Stimulated activated CD4-positive, alpha-beta T cell treated with anti-CD3 and anti-CD28 coated beads, Interleukin-12 subunit alpha, Interleukin-12 subunit beta, amount 100 ng/mL, for 48 hours (primary cell): ENCODE results near the gene COMP.

ENCODE experiments used
- DNase-seq, 3 donors: peaks; one replicate each; pipeline ENCODE4 v3.0.0-alpha.2; 2020; ENCODE audit warnings: low read depth in 2 of 3, low spot score in 1 of 3

COMP gene

DNA sequence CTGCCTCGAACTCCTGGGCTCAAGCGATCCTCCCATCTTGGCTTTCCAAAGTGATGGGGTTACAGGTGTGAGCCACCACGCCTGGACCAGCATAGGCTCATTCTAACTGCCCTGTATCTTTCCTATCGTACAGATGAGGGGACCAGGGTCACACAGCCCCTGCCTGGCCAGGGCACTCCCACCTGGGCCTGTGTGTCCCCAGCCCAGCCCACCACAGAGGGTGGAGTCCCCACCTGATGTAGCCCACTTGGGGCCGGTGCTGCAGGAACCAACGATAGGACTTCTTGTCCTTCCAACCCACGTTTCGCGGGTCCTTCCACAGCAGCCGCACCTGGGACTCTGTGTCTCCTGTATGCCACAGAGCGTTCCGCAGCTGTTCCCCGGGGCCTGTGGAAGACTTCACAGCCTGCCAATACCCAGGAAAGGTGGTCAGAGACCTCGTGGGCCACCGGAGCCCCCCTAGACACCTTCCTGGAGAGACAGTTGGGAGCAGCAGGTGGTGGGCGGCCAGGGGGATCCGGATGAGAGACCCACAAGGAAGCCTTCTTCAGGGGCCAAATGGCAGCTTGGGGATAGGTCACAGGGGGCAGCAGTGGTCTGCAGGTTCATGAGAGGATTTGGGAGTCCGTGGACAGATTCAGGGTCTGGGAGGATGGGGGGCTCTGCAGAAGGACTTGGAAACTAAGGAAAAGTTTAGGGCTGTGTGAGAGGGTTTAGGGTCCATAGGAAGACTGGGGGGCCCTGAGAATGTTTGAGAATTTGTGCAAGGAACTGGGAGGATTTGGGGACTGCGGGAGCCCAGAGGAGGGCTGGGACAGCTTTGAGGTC lies 6.9 kb downstream of the COMP start:
- DNase-seq = no peak

DNA sequence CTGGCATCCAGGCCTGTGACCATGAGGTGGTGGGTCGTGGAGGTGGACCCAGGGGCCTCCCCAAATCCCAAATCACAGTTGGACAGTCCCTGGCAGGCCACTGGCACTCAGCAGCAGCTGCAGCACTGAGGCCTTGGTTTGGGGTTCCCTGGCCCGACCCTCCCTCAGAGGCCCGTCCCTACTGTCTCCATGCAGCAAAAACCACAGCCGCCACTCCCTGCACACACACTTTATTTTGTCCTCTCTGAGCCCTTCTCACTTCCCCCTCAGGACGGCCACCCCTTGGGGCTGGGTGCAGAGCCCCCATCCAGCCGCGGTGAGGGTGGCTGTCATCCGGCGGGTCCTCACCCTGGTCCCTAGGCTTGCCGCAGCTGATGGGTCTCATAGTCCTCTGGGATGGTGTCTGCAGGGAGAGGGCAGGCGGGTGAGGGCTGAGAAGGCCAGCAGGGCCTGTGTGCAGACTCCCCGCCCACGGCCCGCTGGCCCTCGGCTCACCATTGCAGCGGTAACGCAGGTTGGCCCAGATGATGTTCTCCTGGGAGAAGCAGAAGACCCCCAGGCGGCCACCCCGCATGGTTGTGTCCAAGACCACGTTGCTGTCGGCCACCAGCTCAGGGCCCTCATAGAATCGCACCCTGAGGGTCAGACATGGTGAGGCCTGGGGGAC lies 8.4 kb downstream of the COMP start:
- DNase-seq = no peak

DNA sequence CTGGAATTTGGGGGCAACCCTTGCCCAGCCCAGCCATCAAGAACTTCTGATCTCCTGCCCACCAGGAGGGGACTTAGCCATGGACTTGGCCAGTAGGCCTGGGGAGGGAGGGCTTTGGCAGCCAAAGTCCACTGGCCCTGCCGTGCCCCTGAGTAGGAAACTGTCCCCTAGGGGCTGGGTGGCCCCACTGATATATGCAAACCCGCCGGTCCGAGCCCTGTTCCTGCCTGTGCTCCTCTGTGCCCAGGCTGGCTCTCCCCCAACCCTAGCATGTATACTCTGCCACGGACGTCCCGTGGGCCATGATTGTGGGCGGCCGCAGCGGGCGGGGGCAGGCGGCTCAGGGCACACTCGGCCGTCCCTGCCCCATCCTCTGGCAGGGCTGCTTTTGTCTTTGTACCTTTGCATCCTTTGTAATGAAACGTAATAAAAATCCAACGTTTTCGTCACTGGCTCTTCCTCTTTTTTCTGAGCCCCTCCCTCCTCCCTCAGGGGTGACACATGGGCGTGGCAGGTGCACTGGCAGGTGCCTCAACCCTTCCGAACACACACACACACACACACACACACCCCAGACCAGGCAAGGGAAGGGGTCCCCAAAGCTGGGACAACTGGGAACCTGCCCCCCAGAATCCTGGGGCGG lies 9.1 kb downstream of the COMP start:
- DNase-seq = no peak

DNA sequence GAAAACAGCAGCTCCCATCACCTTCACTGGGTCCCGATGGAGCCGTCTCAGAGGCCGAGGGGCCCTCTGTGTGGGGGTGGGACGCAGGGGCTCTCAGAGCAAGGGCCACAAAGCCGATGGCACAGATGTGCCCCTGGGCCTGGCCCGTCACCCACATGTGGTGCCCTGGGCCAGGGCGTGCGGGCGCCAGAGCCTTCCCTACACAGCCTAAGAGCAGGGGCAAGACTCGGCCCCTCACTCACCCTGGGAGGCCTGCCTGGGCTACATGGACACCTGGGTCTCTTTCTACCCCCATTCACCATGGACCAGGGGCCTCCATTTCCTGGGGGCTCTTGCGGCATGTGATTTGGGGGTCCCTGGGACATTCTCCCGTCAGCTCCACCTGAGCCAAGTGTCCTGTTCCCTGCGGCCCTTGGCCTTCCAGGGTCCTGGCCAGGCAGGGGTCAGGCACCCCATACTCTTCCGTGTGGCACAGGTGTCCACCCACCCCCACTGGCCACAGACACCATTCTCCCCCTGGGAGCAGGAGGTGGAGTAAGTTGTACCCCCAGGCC lies 10.0 kb downstream of the COMP start:
- DNase-seq = no peak

DNA sequence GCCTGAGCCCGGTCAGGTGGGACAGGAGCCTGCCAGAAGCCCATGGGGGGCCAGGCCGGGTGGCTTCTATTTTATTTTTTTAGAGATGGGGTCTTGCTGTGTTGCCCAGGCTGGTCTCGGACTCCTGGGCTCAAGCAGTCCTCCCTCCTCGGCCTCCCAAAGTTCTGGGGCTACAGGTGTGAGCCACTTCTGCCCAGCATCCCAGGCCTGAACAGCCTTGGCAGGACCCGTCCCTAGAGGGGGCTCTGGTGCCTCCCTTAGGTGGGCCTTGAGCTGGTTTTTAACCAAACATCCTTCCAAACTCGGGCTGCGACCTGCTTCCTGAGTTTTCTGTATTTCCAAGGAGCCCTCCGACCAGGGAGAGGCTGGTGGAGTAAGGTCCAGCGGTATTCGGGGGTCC lies 10.5 kb downstream of the COMP start:
- no peak for DNase-seq

DNA sequence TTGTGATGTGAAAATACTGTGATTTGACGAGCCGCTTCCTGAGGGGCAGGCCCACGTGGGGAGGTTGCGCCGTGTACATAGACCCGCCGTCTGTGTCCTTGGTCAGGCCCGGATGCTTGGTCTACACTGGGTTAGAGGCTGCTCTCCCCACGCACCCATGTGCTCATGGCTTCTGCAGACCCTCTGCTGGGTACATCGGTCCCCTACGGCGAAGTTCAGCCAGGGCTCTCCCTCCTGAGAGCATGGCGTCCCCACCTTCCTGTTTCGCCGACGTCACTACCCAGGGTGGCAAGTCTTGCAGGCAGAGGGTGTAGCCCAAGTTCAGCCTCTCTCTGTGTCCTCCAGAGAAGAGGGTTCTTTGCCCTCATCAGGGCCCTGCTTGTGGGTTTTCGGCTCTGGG lies 11.0 kb downstream of the COMP start:
- DNase-seq = no peak

DNA sequence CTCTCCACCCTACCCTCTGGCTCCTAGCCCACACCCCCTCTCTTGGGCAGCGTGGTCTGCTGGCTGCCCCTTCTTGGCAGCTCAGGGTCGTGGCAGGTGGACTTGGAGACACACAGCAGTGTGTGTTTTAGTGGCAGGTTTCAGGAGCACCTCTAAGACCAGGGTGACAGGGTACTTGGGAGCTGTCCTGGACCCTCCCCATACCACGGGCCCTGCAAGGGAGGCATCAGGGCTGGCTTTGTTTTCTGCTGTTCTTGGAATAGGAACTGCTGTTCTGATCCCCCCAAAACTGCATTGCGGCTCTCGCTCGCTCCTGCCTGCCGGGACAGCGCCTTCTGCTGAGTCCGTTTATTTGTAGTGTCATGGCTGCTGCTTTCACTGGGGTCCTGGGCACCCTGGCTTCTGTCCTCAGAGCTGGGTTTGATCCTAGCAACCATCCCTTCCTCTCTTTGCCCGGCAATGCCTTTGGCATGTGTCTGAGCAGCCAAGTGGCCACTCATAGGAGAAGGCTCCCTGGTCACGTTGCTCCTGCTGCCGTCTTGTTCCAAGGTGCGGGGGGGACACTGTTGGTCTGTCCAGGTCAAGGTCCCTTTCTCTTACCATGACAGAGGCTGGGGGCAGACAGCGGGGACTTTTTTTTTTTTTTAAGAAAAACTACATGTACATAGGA lies 12.1 kb downstream of the COMP start:
- DNase-seq = no peak

DNA sequence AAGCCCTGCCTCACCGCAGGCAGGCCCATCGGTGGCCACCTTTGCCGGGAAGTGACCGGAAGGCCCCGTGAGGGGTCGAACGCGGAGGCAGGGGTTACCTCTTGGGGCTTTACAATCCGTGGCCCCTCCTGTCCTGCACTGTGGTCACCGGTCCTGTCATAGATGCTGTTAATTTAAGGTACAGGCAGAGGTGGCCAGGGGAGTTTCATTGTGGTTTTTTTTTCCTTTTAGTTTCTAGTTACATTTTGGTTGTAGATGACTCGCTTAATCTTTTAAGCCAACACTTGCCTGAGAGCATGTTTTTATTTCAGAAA lies 13.1 kb downstream of the COMP start:
- DNase-seq = no peak

DNA sequence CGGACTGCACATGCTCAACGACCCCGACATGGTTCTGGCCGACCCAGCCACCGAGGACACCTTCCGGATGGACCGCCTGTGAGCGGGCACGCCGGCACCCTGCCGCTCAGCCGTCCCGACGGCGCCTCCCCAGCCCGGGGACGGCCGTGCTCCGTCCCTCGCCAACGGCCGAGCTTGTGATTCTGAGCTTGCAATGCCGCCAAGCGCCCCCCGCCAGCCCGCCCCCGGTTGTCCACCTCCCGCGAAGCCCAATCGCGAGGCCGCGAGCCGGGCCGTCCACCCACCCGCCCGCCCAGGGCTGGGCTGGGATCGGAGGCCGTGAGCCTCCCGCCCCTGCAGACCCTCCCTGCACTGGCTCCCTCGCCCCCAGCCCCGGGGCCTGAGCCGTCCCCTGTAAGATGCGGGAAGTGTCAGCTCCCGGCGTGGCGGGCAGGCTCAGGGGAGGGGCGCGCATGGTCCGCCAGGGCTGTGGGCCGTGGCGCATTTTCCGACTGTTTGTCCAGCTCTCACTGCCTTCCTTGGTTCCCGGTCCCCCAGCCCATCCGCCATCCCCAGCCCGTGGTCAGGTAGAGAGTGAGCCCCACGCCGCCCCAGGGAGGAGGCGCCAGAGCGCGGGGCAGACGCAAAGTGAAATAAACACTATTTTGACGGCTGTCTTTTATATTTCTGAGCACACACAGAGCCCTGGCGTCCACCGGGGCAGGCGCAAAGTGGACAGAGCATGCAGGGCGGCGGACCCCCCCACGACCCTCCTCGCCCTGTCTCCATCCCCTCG lies 13.6 kb downstream of the COMP start:
- no peak for DNase-seq

DNA sequence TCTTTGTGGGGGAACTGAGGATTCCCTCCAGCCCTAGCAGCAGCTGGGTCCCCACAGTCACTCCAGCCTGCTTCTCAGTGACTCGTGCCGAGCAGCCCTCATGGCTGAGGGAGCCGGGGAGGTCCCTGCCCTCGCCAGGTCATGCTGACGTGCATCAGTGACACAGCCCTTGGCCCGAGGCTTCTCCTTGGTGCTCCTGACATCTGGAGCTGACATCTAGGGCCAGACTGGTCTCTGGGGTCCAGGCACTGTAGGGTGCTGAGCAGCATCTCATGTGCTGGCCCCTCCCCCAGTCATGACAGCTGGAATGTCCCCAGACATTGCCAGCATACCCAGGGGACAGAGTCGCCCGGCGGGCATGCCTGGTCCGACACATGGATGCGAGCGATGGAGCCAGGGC lies 14.4 kb downstream of the COMP start:
- DNase-seq = no peak

DNA sequence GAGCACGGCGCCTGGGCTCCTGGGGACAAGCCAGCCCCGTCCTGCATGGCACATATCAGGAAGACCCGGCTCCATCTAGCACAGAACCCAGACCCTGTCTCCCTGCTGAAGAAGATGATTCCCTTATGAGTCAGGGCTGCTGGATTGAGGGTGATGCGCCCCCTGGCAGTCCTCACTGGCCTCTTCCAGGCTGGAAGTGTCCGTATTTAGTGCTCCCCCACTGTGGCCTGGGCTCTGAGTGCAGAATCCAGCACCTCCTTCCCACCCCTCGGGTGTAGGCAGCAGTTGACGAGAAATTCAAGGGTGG lies 14.9 kb downstream of the COMP start:
- DNase-seq = no peak

DNA sequence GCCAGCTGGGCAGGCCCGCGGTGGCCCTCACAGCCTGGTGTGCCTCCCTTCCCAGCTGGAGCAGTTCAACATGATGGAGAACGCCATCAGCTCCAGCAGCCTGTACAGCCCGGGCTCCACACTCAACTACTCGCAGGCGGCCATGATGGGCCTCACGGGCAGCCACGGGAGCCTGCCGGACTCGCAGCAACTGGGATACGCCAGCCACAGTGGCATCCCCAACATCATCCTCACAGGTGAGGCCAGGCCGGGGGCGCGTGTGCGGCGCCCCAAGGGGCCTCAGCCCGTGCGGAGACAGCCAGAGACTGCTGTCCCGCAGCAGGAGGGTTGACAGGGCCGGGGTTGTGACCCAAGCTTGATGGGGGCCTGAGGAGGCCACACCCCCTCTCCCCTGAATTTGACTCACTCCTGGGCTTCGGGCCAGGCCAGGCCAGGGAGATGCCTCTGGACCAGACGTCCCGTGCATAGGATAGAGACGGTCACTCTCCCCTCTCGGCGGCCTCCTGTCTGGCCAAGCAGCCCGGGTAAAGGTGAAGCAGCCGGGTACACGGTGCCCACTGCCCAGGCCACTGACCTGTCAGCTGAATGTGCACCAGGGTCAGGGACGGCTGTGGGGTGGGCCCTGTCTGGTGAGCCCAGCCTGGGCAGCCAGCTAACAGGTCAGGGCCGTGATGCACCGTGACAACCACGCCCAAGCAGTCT lies 15.4 kb downstream of the COMP start:
- DNase-seq = no peak

DNA sequence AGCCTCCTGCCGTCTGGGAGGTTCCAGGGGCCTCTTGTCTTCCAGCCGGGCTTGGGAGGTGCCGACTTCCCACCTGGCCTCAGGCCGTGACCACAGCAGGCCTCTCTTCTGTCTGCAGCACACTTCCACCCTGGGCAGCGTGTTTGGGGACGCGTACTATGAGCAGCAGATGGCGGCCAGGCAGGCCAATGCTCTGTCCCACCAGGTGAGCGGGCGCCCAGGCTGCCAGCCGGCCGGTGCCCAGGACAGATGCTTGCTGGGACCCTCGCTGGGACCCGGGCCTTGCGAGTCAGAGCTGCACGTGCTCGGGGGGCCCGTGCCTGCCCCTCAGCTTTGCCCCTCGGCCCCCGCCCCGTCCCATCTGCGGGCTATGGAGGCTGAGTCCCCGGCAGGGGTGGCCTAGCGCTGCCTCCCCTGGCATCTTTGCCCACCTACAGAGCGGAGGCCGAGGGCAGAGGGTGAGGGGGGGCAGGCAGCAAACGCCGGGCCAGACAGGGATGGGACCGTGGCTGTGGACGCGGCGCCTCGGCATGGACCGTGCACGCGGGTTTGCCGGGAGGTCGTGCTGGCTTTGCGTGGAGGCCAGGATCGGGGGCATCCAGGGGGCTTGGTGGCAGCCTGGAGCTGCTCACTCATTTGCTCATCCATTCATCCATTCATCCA lies 16.2 kb downstream of the COMP start:
- no peak for DNase-seq

DNA sequence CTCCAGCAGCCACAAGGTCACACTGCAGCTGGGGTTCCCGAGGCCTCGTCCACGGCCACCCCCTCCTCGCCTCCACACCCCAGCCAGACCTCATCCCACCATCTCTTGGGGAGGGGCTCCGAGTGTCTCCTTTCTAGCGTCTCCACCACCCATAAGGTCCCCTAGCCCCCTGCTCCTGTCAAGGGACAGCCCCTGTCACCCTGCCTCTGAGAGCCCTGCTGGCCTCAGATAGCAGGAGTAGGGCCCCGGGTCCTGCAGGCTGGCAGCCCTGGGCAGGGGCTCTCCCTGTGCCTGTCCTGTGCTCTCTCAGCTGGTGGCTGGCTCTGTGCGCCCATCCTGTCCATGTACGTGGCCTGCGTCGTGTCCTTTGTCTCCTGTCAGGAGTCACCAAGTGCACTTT lies 17.0 kb downstream of the COMP start:
- DNase-seq = no peak

DNA sequence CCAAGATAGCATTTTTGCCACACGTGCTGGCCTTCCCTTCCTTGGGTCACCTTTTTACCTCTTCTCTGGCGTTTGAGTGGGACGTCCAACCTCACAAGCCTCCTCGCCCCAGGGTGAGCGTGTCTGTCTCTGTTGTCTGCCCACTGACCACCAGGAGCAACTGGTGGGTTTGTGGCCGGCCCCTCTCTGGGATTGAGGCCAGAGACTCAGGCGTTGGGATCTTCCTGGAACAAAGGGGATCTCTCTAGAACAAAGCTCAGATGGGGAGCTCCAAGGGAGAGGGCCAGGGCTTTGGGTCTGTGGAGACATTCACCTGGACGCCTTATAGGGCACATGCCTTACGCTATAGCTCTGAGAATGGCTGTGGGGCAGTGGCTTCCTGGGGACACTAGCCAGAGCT lies 17.4 kb downstream of the COMP start:
- no peak for DNase-seq

DNA sequence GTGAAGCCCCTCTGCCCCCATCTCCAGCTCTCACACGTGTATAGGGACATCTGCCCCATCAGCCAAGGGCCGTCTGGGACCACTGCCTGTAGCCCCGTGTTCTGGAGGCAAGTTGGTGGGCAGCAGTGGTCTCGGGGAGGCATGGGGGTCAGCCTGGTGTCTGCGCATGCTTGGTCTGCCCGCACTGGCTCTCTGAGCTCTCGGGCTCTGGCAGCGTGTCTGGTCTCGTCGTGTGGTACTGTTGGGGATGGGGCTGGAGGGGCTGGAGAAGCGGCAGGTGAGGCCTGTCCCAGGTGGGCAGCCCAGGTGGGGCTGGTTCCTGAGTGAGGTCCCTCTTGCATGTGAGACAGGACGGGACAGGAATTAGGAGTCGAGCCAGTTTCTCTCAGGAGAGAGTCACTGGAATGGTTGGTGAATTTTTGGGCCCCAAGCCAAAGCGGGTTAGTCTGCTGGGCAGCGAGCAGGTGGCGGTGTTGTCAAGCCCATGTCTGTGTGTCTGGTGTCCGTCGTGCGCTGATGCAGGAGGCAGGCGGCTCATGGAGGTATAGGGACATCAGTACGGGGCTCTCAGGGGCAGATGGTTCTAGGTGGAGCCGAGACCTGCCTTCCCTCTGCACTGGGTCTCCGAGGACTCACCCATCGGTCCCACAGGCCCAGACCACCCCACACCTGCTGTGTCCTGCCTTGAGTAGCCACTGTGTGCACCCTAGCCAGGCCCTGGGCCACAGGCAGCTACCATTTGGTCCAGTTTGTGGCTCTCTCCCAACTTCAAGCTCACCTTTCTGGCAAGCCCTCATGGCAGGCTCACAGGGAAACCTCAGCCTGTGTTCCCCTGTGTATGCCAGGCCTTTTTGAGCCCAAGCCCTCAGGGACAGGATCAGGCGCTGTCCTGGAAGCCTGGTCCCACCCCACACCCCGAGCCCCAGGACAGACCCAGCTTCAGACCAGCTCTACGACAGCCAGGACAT lies 18.2 kb downstream of the COMP start:
- no peak for DNase-seq

DNA sequence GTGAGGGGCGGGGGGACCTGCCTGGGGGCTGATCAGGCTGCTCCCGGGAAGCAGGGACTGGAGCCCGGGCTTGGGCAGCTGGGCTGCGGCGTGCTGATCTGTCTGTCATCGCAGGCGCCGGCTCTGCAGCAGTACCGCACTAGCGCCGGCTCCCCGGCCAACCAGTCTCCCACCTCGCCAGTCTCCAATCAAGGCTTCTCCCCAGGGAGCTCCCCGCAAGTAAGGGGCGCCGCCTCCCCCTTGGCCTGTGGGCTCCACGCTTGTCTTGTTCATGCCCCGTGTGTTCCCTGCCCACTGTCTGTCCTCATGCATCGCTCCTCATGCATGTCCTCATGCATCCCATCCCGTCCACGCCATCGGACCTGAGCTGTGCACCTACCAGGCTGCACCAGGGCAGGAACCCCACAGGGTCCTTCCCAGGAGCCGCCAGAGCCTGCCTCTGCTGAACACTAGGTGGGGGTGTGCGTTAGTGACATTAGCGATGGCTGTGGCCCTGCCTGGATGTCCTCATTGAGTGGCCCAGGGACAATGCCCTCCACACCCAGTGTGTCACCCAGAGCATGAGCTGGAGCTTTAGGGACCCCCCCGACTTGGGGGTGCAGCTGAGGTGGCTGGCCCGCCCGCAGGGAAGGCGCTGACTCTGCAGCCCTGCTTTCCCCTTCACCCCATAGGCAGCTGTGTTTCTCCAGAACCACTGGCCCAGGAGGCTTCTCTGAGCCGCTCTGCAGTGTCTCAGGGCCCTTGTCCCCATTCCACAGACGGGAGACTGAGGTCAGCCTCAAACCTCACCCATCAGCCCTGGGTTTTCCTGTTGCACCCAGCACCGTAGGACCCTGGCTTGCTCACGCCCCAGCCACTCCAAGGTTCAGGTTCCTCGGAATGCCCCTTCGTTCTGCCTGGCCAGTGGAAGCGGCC lies 19.5 kb downstream of the COMP start:
- DNase-seq = no peak
